GM23338 (cell line): Measurements from ENCODE around the gene CDC45. TPM values are rescaled to one million over a fixed set of nuclear protein-coding genes. Genes with fewer than 3 reads are reported as not detected.

Experiments
- ATAC-seq: fragments of 200-7000 bp; cut with Tn5 transposase; 3 replicates; pipeline ENCODE4 v1.9.1; 2020
- DNase-seq: peaks from one replicate; pipeline ENCODE4 v3.0.0-alpha.2; 2015; ENCODE audit warnings: low spot score
- H2AFZ ChIP-seq: fragments of 200-600 bp; sonication (generic); 2 replicates; pipeline ENCODE4 v1.8.0; 2016; ENCODE audit warnings: antibody characterized with exemption, mild to moderate bottlenecking, moderate library complexity
- H3F3A ChIP-seq: fragments of 200-600 bp; sonication (generic); replicated peaks from 2 replicates; pipeline ENCODE4 v1.8.0; 2017; ENCODE audit warnings: antibody characterized with exemption, mixed run types, low read depth
- H3K27ac ChIP-seq: fragments of 200-600 bp; sonication (generic); 2 replicates; pipeline ENCODE4 v1.6.1; 2016; ENCODE audit warnings: low read depth
- H3K27me3 ChIP-seq: fragments of 200-600 bp; sonication (generic); 2 replicates; pipeline ENCODE4 v1.8.0; 2016; ENCODE audit warnings: mild to moderate bottlenecking, mixed run types, moderate library complexity; ENCODE audit not compliant: insufficient read depth
- H3K36me3 ChIP-seq: fragments of 200-600 bp; sonication (generic); 2 replicates; pipeline ENCODE4 v1.8.0; 2016; ENCODE audit warnings: mild to moderate bottlenecking; ENCODE audit not compliant: insufficient read depth
- H3K4me1 ChIP-seq: fragments of 200-600 bp; sonication (generic); 2 replicates; pipeline ENCODE4 v1.8.0; 2016; ENCODE audit warnings: mild to moderate bottlenecking, moderate library complexity; ENCODE audit not compliant: insufficient read depth
- H3K4me2 ChIP-seq: fragments of 200-600 bp; sonication (generic); 2 replicates; pipeline ENCODE4 v1.7.1; 2017; ENCODE audit warnings: mixed run types
- H3K4me3 ChIP-seq: fragments of 200-600 bp; sonication (generic); 2 replicates; pipeline ENCODE4 v1.6.1; 2016; ENCODE audit warnings: mixed run types
- H3K79me2 ChIP-seq: fragments of 200-600 bp; sonication (generic); replicated peaks from 2 replicates; pipeline ENCODE4 v1.8.0; 2017; ENCODE audit warnings: mild to moderate bottlenecking; ENCODE audit not compliant: insufficient read depth
- H3K9me2 ChIP-seq: fragments of 200-600 bp; sonication (generic); 2 replicates; pipeline ENCODE4 v1.8.0; 2017; ENCODE audit not compliant: insufficient read depth
- H4K20me1 ChIP-seq: fragments of 200-600 bp; sonication (generic); replicated peaks from 2 replicates; pipeline ENCODE4 v1.8.0; 2017; ENCODE audit warnings: mild to moderate bottlenecking; ENCODE audit not compliant: insufficient read depth
- H3K27ac Mint-ChIP-seq: 2 replicates; pipeline ENCODE4 v1.8.0; 2020; ENCODE audit warnings: inconsistent platforms, mild to moderate bottlenecking, moderate library complexity, mixed read lengths
- H3K27me3 Mint-ChIP-seq: 3 replicates; pipeline ENCODE4 v1.8.0; 2022; ENCODE audit warnings: low read depth, mild to moderate bottlenecking, moderate library complexity, mixed read lengths, inconsistent platforms; ENCODE audit not compliant: insufficient read depth, poor library complexity
- H3K36me3 Mint-ChIP-seq: 3 replicates; pipeline ENCODE4 v1.8.0; 2021; ENCODE audit warnings: low read depth, mild to moderate bottlenecking, inconsistent platforms, moderate library complexity, mixed read lengths
- H3K4me1 Mint-ChIP-seq: 3 replicates; pipeline ENCODE4 v1.8.0; 2020; ENCODE audit warnings: mild to moderate bottlenecking, inconsistent platforms, mixed read lengths
- H3K4me3 Mint-ChIP-seq: 3 replicates; pipeline ENCODE4 v1.8.0; 2021; ENCODE audit warnings: moderate library complexity, mild to moderate bottlenecking, inconsistent platforms, mixed read lengths
- H3K9me3 Mint-ChIP-seq: 3 replicates; pipeline ENCODE4 v1.8.0; 2020; ENCODE audit warnings: moderate library complexity, mild to moderate bottlenecking, inconsistent platforms, mixed read lengths
- CREB1 ChIP-seq: fragments of 250-450 bp; sonication (Bioruptor Pico); IDR thresholded peaks from 2 replicates; pipeline ENCODE4 v1.5.0; 2020; ENCODE audit warnings: low read depth, mild to moderate bottlenecking, moderate library complexity
- EZH2 ChIP-seq: fragments of 200-600 bp; sonication (generic); IDR thresholded peaks from one replicate; pipeline ENCODE4 v1.8.0; 2017; ENCODE audit warnings: antibody characterized with exemption, mild to moderate bottlenecking, low read depth; ENCODE audit not compliant: unreplicated experiment
- EZH2phosphoT487 ChIP-seq: fragments of 200-600 bp; sonication (generic); IDR thresholded peaks from one replicate; pipeline ENCODE4 v1.8.1; 2018; ENCODE audit warnings: antibody characterized with exemption; ENCODE audit not compliant: unreplicated experiment
- JUNB ChIP-seq: IDR thresholded peaks from one replicate; pipeline ENCODE4 v1.6.1; 2016; ENCODE audit warnings: antibody characterized with exemption; ENCODE audit not compliant: unreplicated experiment
- NANOG ChIP-seq: IDR thresholded peaks from 2 replicates; pipeline ENCODE4 v1.6.1; 2016; ENCODE audit warnings: antibody characterized with exemption, borderline replicate concordance
- POLR2AphosphoS5 ChIP-seq: IDR thresholded peaks from 2 replicates; pipeline ENCODE4 v1.6.1; 2016; ENCODE audit warnings: antibody characterized with exemption, low read depth
- STAT1 ChIP-seq: IDR thresholded peaks from one replicate; pipeline ENCODE4 v1.6.1; 2016; ENCODE audit warnings: antibody characterized with exemption; ENCODE audit not compliant: unreplicated experiment
- ZNF114 ChIP-seq: fragments of 250-450 bp; sonication (Bioruptor Pico); IDR thresholded peaks from 2 replicates; pipeline ENCODE4 v1.5.0; 2020; ENCODE audit warnings: mild to moderate bottlenecking, moderate library complexity
- ZNF331 ChIP-seq: fragments of 250-450 bp; sonication (Bioruptor Pico); IDR thresholded peaks from 2 replicates; pipeline ENCODE4 v1.5.0; 2020; ENCODE audit warnings: low read depth, mild to moderate bottlenecking, moderate library complexity
- polyA plus RNA-seq: library from polyadenylated mRNA; unstranded; fragments of >200 nt; fragmentation: Nextera tagmentation; extraction: Ambion mirVana; gene quantifications from 2 replicates; pipeline ENCODE4 v1.2.1, GENCODE V29; 2016
- total RNA-seq: library from RNA; depleted of rRNA; stranded (reverse); fragments of >200 nt; shearing (Covaris generic); gene quantifications from 2 replicates; pipeline ENCODE4 v1.2.3, GENCODE V29; 2014
- TF ChIP-seq, protein P1 (sequence below), 2 experiments: fragments of 200-600 bp in 1 of 2; sonication (generic) in 1 of 2; conservative IDR thresholded peaks; 2 replicates each; pipeline versions ENCODE4 v1.5.1 to v1.6.1; 2016 to 2017; ENCODE audit warnings: antibody characterized with exemption in 2 of 2, low read depth in 2 of 2, mild to moderate bottlenecking in 2 of 2, moderate library complexity in 1 of 2
- TF ChIP-seq, protein P2 (sequence below): IDR thresholded peaks from 2 replicates; pipeline ENCODE4 v1.6.1; 2016; ENCODE audit warnings: antibody characterized with exemption
- TF ChIP-seq, protein P3 (sequence below): IDR thresholded peaks from one replicate; pipeline ENCODE4 v1.6.1; 2018; ENCODE audit warnings: antibody characterized with exemption; ENCODE audit not compliant: unreplicated experiment

CDC45 gene
- total and polyA plus RNA-seq, 2 experiments from 2014 or later: 29.0 to 30.3 TPM

DNA sequence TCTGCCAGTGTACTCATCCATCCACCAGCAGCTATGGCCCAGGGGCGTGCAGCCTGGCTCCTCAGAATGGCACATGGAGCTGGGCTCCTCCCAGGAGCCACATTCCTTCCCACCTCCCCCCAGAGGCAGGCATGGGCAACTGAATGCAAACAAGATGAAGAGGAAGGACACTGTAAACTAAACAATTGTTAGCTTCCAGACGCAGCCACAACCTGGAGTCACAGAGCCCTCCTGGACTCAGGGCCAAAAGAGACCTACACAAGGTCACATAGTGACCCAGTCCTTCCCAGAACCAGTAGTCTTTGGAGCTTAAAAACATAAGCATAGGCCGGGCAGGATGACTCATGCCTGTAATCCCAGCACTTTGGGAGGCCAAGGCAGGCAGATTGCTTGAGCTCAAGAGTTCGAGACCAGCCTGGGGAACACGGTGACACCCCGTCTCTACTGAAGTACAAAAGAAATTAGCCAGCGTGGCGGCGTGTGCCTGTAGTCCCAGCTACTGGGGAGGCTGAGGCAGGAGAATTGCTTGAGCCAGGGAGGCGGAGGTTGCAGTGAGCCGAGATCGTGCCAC lies 75.2 kb downstream of the CDC45 start:
- Histone ChIP-seq H3K79me2 (no peaks in the 10 kb centered on the region), H3K9me2 (no peaks in the 10 kb centered on the region), H2AFZ (peak overlapping the region; percentile 94), H3K36me3 (no peaks in the 10 kb centered on the region), H3F3A (no peaks in the 10 kb centered on the region), H4K20me1 (no peaks in the 10 kb centered on the region), H3K4me2 (peak overlapping the region; percentile 21; the same call in 1 of the 2 replicates), H3K27ac (no peak overlapping the region), H3K4me3 (no peak overlapping the region), H3K27me3 (no peaks in the 10 kb centered on the region), H3K4me1 (no peaks in the 10 kb centered on the region; the same call in 1 of the 2 replicates)
- Mint-ChIP-seq H3K27me3 (no peaks in the 10 kb centered on the region), H3K4me1 (peaks cover 7% of the 10 kb centered on the region), H3K4me3 (no peak overlapping the region), H3K27ac (peak overlapping the region; percentile 93), H3K36me3 (no peaks in the 10 kb centered on the region), H3K9me3 (peaks cover 2% of the 10 kb centered on the region; the same call in 1 of the 3 replicates)
- TF ChIP-seq, protein P1, sequence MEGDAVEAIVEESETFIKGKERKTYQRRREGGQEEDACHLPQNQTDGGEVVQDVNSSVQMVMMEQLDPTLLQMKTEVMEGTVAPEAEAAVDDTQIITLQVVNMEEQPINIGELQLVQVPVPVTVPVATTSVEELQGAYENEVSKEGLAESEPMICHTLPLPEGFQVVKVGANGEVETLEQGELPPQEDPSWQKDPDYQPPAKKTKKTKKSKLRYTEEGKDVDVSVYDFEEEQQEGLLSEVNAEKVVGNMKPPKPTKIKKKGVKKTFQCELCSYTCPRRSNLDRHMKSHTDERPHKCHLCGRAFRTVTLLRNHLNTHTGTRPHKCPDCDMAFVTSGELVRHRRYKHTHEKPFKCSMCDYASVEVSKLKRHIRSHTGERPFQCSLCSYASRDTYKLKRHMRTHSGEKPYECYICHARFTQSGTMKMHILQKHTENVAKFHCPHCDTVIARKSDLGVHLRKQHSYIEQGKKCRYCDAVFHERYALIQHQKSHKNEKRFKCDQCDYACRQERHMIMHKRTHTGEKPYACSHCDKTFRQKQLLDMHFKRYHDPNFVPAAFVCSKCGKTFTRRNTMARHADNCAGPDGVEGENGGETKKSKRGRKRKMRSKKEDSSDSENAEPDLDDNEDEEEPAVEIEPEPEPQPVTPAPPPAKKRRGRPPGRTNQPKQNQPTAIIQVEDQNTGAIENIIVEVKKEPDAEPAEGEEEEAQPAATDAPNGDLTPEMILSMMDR (conservative IDR thresholded peaks at IDR 0.05; ENCODE audit: low read depth in 2 of 2): peak; percentile 23 to 38; a peak in 2 of 4 replicates
- TF ChIP-seq JUNB (no peak), EZH2 (no peak)
- peak; percentile 98 for ATAC-seq
- DNase-seq: peak; percentile 85

DNA sequence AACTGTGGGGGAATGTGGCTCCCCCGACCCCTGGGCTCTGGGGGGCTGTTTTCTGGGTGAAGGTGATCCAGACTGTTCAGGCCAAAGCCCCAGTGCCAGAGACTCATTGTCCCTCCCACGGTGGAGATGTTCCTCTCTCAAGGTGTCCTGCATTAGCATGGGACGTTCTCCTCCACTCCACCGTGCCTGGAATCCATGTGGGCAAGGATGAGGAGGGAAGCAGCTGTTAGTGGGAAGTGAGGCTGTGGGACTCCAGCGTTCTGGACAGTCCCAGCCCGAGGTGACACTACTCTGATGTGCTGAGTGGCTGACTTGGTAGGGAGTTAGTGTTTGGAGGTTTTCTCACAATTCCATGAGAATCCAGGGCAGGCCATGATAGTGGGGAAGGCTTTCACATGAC lies 75.9 kb downstream of the CDC45 start:
- no peaks in the 10 kb centered on the region for H4K20me1 ChIP-seq
- H3K4me3 Mint-ChIP-seq: no peak overlapping the region
- H3K4me3 ChIP-seq: no peak overlapping the region
- no peak overlapping the region; the same call in 1 of the 2 replicates for H2AFZ ChIP-seq
- no peaks in the 10 kb centered on the region for H3F3A ChIP-seq
- H3K9me3 Mint-ChIP-seq: peaks cover 2% of the 10 kb centered on the region; the same call in 1 of the 3 replicates
- ATAC-seq (no peak), DNase-seq (no peak)
- no peak overlapping the region for H3K27ac ChIP-seq
- no peaks in the 10 kb centered on the region for H3K27me3 ChIP-seq
- no peak overlapping the region for H3K4me2 ChIP-seq
- H3K36me3 Mint-ChIP-seq: no peaks in the 10 kb centered on the region
- H3K9me2 ChIP-seq: no peaks in the 10 kb centered on the region
- no peak overlapping the region for H3K27ac Mint-ChIP-seq
- no peaks in the 10 kb centered on the region for H3K27me3 Mint-ChIP-seq
- no peaks in the 10 kb centered on the region for H3K79me2 ChIP-seq
- H3K36me3 ChIP-seq: no peaks in the 10 kb centered on the region
- peaks cover 7% of the 10 kb centered on the region for H3K4me1 Mint-ChIP-seq
- H3K4me1 ChIP-seq: no peaks in the 10 kb centered on the region; the same call in 1 of the 2 replicates
- TF ChIP-seq NANOG: no peak
- TF ChIP-seq ZNF331: no peak
- TF ChIP-seq, protein P1 (conservative IDR thresholded peaks at IDR 0.05; ENCODE audit: low read depth in 2 of 2): no peak
- TF ChIP-seq POLR2AphosphoS5: no peak
- TF ChIP-seq, protein P2, sequence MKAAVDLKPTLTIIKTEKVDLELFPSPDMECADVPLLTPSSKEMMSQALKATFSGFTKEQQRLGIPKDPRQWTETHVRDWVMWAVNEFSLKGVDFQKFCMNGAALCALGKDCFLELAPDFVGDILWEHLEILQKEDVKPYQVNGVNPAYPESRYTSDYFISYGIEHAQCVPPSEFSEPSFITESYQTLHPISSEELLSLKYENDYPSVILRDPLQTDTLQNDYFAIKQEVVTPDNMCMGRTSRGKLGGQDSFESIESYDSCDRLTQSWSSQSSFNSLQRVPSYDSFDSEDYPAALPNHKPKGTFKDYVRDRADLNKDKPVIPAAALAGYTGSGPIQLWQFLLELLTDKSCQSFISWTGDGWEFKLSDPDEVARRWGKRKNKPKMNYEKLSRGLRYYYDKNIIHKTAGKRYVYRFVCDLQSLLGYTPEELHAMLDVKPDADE: no peak
- TF ChIP-seq CREB1: no peak
- no peak for TF ChIP-seq STAT1
- TF ChIP-seq JUNB: no peak
- TF ChIP-seq EZH2phosphoT487: no peak
- TF ChIP-seq ZNF114: no peak
- TF ChIP-seq, protein P3, sequence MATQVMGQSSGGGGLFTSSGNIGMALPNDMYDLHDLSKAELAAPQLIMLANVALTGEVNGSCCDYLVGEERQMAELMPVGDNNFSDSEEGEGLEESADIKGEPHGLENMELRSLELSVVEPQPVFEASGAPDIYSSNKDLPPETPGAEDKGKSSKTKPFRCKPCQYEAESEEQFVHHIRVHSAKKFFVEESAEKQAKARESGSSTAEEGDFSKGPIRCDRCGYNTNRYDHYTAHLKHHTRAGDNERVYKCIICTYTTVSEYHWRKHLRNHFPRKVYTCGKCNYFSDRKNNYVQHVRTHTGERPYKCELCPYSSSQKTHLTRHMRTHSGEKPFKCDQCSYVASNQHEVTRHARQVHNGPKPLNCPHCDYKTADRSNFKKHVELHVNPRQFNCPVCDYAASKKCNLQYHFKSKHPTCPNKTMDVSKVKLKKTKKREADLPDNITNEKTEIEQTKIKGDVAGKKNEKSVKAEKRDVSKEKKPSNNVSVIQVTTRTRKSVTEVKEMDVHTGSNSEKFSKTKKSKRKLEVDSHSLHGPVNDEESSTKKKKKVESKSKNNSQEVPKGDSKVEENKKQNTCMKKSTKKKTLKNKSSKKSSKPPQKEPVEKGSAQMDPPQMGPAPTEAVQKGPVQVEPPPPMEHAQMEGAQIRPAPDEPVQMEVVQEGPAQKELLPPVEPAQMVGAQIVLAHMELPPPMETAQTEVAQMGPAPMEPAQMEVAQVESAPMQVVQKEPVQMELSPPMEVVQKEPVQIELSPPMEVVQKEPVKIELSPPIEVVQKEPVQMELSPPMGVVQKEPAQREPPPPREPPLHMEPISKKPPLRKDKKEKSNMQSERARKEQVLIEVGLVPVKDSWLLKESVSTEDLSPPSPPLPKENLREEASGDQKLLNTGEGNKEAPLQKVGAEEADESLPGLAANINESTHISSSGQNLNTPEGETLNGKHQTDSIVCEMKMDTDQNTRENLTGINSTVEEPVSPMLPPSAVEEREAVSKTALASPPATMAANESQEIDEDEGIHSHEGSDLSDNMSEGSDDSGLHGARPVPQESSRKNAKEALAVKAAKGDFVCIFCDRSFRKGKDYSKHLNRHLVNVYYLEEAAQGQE: no peak
